GM18508 (cell line): Measurements from ENCODE around the gene DYDC2.

ENCODE experiments used
- ATAC-seq: cut with Tn5 transposase; IDR thresholded peaks from one replicate; pipeline ENCODE4 v1.9.1; 2021; ENCODE audit warnings: moderate number of reproducible peaks; ENCODE audit not compliant: insufficient read depth, unreplicated experiment

Gene DYDC2

DNA sequence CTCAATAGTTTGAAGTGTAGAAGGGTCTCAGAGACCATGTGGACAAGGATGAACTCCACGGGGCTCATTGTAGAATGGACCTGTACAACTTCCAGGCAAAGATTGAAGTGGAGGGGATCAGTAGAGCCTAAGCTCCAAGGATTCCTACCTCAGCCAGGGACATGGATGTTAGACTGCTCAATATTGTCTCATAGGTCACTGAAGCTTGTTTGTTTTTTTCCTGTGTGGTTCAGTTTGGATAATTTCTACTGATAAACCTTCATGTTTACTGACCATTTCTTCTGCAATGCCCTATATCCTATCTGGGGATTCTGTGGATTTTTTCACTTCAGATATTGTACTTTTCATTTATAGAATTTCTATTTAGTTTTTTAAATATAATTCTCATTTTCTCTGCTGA, 8.9 kb downstream of the DYDC2 start:
- ATAC-seq, result no peak

GRCh38 chr10:80371467-80371866, 14.9 kb downstream of the DYDC2 start:
- no peak for ATAC-seq

GRCh38 chr10:80372675-80373074, 16.1 kb downstream of the DYDC2 start:
- no peak for ATAC-seq

- ATAC-seq, result no peak
Observed at GRCh38 chr10:80373502-80373901, 16.9 kb downstream of the DYDC2 start.

DNA sequence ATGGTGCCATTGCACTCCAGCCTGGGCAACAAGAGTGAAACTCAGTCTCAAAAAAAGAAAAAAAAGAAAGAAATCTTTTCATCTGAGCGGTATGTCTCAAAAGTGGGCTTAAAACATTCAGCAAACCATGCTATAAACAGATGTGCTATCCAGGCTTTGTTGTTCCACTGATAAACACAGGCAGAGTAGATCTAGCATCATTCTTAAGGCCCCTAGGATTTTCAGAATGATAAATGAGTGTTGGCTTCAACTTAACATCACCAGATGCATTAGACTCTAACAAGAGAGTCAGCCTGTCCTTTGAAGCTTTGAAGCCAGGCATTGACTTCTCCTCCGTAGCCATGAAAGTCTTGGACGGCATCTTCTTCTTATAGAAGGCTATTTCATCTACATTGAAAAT, 23.1 kb downstream of the DYDC2 start:
- ATAC-seq, result no peak

DNA sequence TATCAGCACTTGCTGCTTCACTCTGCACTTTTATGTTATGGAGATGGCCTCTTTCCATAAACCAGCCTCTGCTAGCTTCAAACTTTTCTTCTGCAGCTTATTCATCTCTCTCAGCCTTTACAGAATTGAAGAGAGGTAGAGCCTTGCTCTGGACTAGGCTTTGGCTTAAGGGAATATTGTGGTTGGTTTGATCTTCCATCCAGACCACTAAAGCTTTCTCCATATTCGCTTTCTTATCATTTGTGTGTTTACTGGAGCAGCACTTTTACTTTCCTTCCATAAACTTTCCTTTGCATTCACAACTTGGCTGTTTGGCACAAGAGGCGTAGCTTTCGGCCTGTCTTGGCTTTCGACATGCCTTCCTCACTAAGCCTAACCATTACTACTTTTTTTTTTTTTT, 23.6 kb downstream of the DYDC2 start:
- ATAC-seq, result no peak

- ATAC-seq, result no peak
Observed at GRCh38 chr10:80382989-80383388, 26.4 kb downstream of the DYDC2 start.

DNA sequence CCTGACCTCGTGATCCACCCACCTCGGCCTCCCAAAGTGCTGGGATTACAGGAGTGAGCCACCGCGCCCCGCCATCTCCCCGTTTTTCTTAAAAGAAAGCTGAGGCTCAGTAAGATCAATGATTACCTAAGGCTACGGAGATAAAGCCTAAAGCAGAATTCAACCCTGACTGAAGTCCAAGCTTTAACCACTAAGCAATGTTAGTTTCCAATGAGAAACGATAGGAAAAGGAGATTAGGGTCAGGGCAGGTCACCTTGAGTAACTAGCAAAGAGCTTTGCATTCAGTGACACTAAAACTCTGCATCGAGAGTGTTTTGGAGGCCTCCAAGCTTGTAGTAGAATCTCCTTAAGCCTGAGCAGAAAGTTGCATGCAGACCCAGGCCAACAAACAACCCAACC, 34.2 kb downstream of the DYDC2 start:
- ATAC-seq, result no peak

DNA sequence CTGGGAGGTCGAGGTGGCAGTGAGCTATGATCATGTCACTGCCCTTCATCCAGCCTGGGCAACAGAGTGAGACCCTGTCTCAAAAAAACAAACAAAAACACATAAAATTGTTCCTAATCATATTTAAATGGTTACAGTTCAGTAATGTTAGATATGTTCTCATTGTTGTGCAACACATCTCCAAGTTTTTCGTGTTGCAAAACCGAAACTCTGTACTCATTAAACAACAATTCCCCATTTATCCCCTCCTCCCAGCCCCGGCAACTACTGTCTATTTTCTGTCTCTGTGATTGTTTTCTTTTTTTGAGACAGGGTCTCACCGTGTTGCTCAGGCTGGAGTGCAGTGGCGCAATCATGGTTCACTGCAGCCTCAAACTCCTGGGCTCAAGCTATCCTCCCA, 35.7 kb downstream of the DYDC2 start:
- ATAC-seq, result no peak

DNA sequence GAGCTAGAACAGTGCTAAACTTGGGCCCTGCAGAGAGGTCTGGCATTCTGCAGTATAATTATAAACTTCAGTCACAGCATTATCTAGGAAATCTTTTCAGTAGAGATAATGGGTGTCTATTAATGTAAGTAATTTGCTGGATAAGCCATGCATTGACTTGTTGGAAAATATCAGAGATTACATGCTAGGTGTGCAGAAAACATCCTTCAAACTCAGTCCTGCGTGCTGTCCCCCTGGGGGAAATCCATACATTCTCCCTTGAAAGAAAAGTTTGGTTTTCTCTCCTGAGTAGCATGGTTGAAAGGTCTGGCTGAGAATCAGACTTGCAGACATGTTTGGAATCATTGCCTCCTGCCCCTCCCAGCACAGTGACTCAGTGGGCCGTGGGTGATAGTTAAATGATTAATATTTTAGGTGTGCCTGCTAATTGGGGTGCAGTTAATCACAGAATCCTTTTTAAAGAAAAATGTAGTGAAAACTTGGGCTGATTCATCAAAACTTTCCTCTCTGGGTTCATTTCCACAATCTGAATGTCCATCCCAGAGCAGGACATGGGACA, 37.9 kb downstream of the DYDC2 start:
- no peak for ATAC-seq

DNA sequence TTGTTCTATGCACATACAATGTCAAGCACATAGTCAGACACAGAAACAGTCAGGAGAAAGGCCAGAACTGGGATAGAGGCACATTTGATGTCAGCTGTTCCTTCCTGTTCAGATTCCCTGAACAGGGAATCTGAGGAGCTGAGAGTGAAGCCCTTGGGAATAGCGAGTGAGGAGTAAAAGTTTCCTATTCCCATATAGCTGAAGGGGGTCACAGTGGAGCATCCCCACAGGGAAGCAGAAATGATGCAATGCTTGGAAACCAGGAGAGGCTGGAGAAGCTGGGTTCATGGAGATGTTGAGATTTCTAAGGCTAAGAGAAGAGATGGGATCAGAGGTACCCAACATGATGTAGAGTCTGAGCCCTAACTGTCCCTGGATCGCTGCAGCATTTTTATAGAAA, 40.4 kb downstream of the DYDC2 start:
- ATAC-seq, result no peak

DNA sequence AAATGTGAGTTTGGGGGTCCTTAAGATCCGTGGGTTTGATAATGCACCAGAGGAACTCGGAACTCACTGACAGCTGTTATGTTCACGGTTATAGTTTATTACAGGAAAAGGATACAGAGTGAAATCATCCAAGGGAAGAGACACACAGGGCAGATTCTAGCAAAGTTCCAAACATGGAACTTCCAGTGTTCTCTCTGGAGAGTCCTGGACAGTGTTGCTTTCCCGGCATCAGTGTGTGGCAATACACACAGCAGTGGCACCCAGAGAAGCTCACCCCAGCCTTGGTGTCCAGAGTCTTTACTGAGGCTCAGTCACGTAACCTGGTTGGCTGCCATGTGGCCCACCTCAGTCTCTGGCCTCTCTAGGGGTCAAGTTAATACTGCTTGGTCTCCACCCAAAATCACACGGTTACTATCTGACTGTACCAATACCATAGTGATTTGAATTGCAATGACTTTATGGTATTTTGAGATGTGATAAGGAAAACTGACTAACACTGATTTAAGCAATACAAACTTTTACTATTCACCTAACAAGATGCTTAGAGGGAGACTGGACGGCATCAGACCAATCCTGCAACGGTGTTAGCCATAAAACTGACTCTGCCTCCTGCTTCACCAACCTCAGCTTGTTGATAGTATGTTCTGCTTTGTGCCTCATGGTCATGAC, 43.7 kb downstream of the DYDC2 start:
- ATAC-seq, result no peak

DNA sequence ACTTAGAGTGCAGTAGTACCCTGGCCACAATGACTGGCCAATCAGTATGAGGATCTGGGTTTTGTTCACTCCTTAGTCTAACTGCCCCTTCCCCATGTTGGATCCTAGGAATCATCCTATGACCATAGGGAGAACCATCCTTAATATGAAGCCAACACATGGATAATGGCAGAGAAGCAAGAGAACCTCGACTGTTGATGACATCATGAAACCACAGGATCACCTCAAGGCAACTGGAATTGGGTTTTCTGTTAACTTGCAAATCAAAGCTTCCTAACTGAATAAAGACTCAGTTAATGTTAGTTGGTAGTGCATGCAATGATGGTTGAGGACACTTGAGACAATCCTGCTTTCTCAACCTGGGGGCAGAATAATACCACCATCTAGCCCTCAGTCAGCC, 48.5 kb downstream of the DYDC2 start:
- ATAC-seq, result no peak

DNA sequence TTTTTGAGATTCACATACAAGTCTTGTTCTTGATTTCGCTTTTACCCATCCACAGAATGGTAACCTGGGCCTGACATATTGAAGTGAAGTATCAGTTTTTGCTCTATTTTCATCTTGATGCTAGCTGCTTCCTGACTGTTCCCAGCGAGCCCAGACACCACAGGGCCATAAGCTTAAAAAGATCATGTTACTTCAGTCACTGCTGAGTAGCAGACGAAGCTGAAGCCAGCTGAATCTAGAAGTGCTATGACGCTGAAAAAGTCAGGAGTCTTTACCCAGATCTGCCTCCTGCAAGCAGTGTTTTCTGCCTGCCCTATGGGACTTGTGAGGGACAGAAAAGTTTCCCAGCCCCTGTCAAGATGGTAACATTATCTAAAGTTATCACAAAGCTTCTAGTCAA, 49.0 kb downstream of the DYDC2 start:
- no peak for ATAC-seq

DNA sequence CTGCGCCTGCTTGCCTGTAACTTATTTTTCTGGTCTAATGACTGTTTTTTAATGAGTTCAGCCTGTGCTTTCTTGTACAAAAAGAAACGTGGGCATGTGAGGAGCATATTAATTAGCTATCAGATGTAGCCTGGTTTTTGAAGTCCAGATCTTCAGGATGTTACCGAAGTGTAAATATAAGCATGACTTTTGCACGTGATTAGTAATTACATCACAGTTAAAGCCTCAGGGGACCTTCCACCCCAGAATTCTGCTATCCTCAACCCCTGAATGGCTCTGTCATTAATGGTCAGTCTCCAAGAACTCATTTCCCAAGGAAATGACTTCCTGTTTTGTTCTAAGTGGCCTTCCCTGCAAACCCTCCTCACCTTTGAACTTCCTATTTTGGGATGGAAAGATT, 49.6 kb downstream of the DYDC2 start:
- no peak for ATAC-seq

DNA sequence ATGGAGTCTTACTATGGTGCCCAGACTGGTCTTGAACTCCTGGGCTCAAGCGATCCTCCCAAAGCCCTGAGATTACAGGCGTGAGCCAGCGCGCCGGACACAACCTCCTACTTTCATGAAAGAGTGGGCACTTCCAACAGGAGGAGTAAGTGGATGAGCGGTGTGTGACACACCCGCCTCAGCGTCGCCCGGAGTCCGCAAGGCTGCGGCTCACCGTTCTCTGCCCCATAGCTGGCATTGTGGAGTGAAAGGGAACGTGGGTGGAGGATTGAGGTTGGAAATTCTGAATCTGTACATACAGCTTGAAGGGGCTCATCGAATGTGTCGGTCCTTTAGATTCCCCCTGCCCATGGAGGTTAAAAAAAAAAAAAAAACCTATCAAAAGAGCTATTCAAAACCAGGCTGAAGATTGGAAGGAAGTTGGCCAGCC, 51.2 kb downstream of the DYDC2 start:
- ATAC-seq, result no peak

- ATAC-seq, result no peak
Observed at GRCh38 chr10:80408242-80409101, 51.9 kb downstream of the DYDC2 start, which contains the start of gene PRXL2A. PRXL2A (plus strand) TSS chr10:80408551; CDS start chr10:80420468, 11,917 bp downstream.

DNA sequence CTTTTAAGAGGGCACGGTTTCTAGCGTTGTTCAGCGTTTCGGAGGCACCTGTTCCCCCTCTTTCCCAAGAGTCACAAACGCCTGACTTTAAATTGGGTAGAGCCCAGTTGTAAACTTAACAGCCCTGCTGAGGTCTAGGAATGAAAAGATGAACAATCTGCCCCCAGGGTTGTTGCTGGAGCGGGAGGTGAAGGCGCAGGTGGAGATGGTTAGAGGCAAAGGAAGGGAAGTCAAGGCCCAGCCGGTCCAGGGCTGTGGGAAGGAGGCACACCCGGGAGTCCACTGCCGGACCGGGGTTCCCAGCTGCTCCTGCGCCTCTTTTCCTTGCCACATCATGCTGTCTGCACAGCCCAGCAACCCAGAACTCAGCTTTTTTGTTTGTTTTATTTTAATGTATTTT, 52.5 kb downstream of the DYDC2 start:
- ATAC-seq, result no peak

- ATAC-seq, result no peak
Observed at GRCh38 chr10:80410122-80410521, 53.5 kb downstream of the DYDC2 start.

- ATAC-seq, result no peak
Observed at GRCh38 chr10:80410578-80411145, 54.1 kb downstream of the DYDC2 start.

GRCh38 chr10:80411267-80411668, 54.7 kb downstream of the DYDC2 start:
- ATAC-seq, result no peak
